GM21447 (cell line): ENCODE results near the gene GSC2.

Experiments
- ATAC-seq: cut with Tn5 transposase; IDR thresholded peaks from one replicate; pipeline ENCODE4 v1.9.1; 2021; ENCODE audit not compliant: unreplicated experiment

GSC2 gene

GRCh38 chr22:19134176-19134831 lies 15.8 kb downstream of the GSC2 start:
- ATAC-seq = no peak

GRCh38 chr22:19133561-19133960 lies 16.5 kb downstream of the GSC2 start:
- no peak for ATAC-seq

- ATAC-seq = no peak
Observed at GRCh38 chr22:19132693-19133400, 17.2 kb downstream of the GSC2 start.

- no peak for ATAC-seq
Observed at GRCh38 chr22:19132153-19132552, 17.9 kb downstream of the GSC2 start.

GRCh38 chr22:19131685-19132015 lies 18.4 kb downstream of the GSC2 start:
- ATAC-seq = no peak

- ATAC-seq = no peak
Observed at GRCh38 chr22:19130959-19131684, 19.0 kb downstream of the GSC2 start, which contains the start of gene TSSK2. Gene TSSK2, plus strand, starts transcription at chr22:19131308. Its CDS starts 92 bp downstream, at chr22:19131400.

GRCh38 chr22:19129871-19130270 lies 20.2 kb downstream of the GSC2 start:
- no peak for ATAC-seq

- ATAC-seq = no peak
Observed at GRCh38 chr22:19128946-19129727, 21.0 kb downstream of the GSC2 start.

- no peak for ATAC-seq
Observed at GRCh38 chr22:19128009-19128401, 22.1 kb downstream of the GSC2 start.

- no peak for ATAC-seq
Observed at GRCh38 chr22:19127329-19128008, 22.6 kb downstream of the GSC2 start.

GRCh38 chr22:19126309-19127273 lies 23.5 kb downstream of the GSC2 start:
- ATAC-seq = no peak

GRCh38 chr22:19125474-19126308 lies 24.4 kb downstream of the GSC2 start:
- ATAC-seq = no peak

- ATAC-seq = no peak
Observed at GRCh38 chr22:19125011-19125410, 25.1 kb downstream of the GSC2 start.

GRCh38 chr22:19124377-19124776 lies 25.7 kb downstream of the GSC2 start:
- no peak for ATAC-seq

GRCh38 chr22:19123936-19124335 lies 26.2 kb downstream of the GSC2 start:
- ATAC-seq = no peak

GRCh38 chr22:19122752-19123492 lies 27.2 kb downstream of the GSC2 start:
- ATAC-seq = no peak

GRCh38 chr22:19122143-19122751 lies 27.8 kb downstream of the GSC2 start, which contains the start of gene DGCR2:
Gene DGCR2, minus strand, starts transcription at chr22:19122412. Its CDS starts 206 bp downstream, at chr22:19122206.
- peak; percentile 74 for ATAC-seq
